Non-pigmented ciliary epithelial cell (primary cell): Measurements from ENCODE around the gene RASD2.

Experiments
- DNase-seq: peaks from one replicate; pipeline ENCODE4 v3.0.0-alpha.2; 2010; ENCODE audit warnings: low read depth

RASD2 gene

GRCh38 chr22:35518811-35519210, 21.8 kb upstream of the RASD2 start:
- DNase-seq = no peak

GRCh38 chr22:35519306-35520000, 21.2 kb upstream of the RASD2 start:
- DNase-seq = no peak

GRCh38 chr22:35521358-35522224, 19.0 kb upstream of the RASD2 start:
- DNase-seq = no peak

GRCh38 chr22:35522225-35523149, 18.1 kb upstream of the RASD2 start:
- no peak for DNase-seq

- no peak for DNase-seq
Measured at GRCh38 chr22:35523167-35523947, 17.3 kb upstream of the RASD2 start.

- DNase-seq = no peak
Measured at GRCh38 chr22:35524966-35525686, 15.5 kb upstream of the RASD2 start.

GRCh38 chr22:35525687-35526332, 14.8 kb upstream of the RASD2 start:
- no peak for DNase-seq

- DNase-seq = no peak
Measured at GRCh38 chr22:35526333-35526979, 14.2 kb upstream of the RASD2 start.

- no peak for DNase-seq
Measured at GRCh38 chr22:35528927-35529326, 11.7 kb upstream of the RASD2 start.

GRCh38 chr22:35530700-35531099, 9.9 kb upstream of the RASD2 start:
- no peak for DNase-seq

GRCh38 chr22:35531202-35531601, 9.4 kb upstream of the RASD2 start:
- no peak for DNase-seq

- no peak for DNase-seq
Measured at GRCh38 chr22:35531676-35532075, 9.0 kb upstream of the RASD2 start.

GRCh38 chr22:35533365-35534029, 7.1 kb upstream of the RASD2 start:
- DNase-seq = no peak

- DNase-seq = no peak
Measured at GRCh38 chr22:35534091-35534490, 6.5 kb upstream of the RASD2 start.

GRCh38 chr22:35537232-35537631, 3.4 kb upstream of the RASD2 start:
- DNase-seq = no peak

GRCh38 chr22:35538801-35539321, 1.8 kb upstream of the RASD2 start:
- DNase-seq = no peak

- DNase-seq = no peak
Measured at GRCh38 chr22:35539487-35539886, 1.1 kb upstream of the RASD2 start.

GRCh38 chr22:35539910-35540594, 579 bp upstream of the RASD2 start:
- DNase-seq = no peak
